ENCODE data around the gene SF1. TPM values are rescaled to one million over a fixed set of nuclear protein-coding genes. Genes with fewer than 3 reads are reported as not detected.

Gene SF1
- polyA plus RNA-seq, 6 donors from 2014 or later = 68.6 to 242 (median 132) TPM

DNA sequence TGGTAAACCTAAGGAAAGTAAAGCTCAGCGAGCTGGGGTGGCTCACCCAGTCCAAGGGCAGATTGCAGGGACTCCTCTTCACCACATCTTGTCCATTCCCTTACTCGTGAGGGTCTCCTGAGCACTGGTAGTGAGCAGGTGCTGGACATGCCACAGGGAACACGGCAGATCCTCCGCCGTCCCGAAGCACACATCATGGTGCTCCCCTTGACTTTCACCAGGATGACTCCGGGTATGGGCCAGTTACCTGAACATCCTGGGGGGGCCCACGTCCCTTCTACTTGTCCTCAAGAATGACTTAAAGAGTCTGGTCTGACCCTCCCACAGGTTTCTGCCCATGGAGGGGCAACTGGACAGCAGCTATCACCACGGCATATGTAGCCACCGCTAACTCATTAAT is 8.0 kb upstream of the SF1 start:
- H3K27ac Mint-ChIP-seq = peak overlapping the region in 1 of 6 donors; percentile 81
- ATAC-seq (ENCODE audit: low read depth in 2 of 2) = no peak
- H3K4me3 Mint-ChIP-seq = no peak overlapping the region
- H3K4me1 Mint-ChIP-seq = peaks cover 13 to 32% (median 25%) of the 10 kb centered on the region in 3 donors
- DNase-seq = no peak
- H3K27me3 Mint-ChIP-seq = no peaks in the 10 kb centered on the region
- H3K36me3 Mint-ChIP-seq = no peaks in the 10 kb centered on the region
- H3K9me3 Mint-ChIP-seq = no peaks in the 10 kb centered on the region

DNA sequence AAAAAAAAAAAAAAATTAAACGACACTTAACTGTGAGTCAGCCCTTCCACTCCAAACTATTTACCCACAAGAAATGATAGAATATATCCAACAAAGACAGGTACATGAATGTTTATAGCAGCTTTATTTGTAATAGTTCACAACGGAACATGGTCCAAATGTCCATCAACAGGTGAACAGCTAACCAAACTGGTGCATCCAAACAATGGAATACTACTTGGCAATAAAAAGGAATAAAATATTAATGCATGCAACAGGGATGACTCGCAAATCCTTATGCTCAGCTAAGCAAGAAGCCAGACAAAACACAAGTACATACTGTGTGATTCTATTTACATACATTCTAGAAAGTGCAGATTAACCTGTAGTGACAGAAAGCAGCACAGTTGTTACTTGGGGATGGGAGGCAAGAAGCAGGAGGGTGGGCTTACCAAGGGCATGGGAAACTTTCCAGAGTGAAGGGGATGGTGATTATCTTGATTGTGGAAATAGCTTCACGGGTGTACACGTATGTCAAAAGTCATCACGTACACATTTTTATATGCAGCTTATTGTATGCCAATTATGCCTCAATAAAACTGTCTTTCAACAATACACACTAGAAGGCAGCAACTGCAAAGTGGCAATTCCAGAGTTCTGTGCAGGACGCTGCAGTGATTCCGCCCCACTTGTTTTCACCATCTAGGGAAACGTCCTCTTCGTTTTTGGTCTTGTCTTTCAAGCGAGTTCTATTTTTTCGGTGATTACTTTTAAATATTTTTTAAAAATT is 6.7 kb upstream of the SF1 start:
- ATAC-seq (ENCODE audit: low read depth in 2 of 2) (no peak), DNase-seq (no peak)
- H3K4me1 Mint-ChIP-seq = peaks cover 22 to 38% (median 26%) of the 10 kb centered on the region in 3 donors
- H3K4me3 Mint-ChIP-seq = no peak overlapping the region
- H3K9me3 Mint-ChIP-seq = no peaks in the 10 kb centered on the region
- peak overlapping the region in 3 of 6 donors; percentile 42 to 60 (median 50) for H3K27ac Mint-ChIP-seq
- H3K27me3 Mint-ChIP-seq = no peaks in the 10 kb centered on the region
- no peaks in the 10 kb centered on the region for H3K36me3 Mint-ChIP-seq

DNA sequence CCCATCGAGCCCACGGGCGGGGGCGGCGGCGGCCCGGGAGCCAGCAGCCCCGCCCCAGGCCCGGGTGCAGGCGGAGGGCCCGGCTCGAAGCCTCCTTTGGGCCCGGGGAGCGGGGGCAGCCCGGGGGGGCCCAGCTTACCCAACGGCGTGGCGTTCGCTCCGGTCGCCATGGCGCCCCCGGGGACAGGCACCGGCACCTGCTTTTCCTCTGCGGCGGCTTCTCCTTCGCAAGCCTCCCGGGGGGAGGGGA is 194 bp downstream of the SF1 start:
- no peak for DNase-seq
- Mint-ChIP-seq H3K36me3 (peaks cover 13 to 27% of the 10 kb centered on the region in 2 donors), H3K4me1 (peaks cover 55 to 83% (median 57%) of the 10 kb centered on the region in 3 donors), H3K27me3 (no peaks in the 10 kb centered on the region), H3K4me3 (peak overlapping the region; percentile 86 to 96 (median 92)), H3K9me3 (no peaks in the 10 kb centered on the region), H3K27ac (peak overlapping the region in 2 of 6 donors; percentile 99 to 100)
- peak; percentile 0 to 1 for ATAC-seq (ENCODE audit: low read depth in 2 of 2)

DNA sequence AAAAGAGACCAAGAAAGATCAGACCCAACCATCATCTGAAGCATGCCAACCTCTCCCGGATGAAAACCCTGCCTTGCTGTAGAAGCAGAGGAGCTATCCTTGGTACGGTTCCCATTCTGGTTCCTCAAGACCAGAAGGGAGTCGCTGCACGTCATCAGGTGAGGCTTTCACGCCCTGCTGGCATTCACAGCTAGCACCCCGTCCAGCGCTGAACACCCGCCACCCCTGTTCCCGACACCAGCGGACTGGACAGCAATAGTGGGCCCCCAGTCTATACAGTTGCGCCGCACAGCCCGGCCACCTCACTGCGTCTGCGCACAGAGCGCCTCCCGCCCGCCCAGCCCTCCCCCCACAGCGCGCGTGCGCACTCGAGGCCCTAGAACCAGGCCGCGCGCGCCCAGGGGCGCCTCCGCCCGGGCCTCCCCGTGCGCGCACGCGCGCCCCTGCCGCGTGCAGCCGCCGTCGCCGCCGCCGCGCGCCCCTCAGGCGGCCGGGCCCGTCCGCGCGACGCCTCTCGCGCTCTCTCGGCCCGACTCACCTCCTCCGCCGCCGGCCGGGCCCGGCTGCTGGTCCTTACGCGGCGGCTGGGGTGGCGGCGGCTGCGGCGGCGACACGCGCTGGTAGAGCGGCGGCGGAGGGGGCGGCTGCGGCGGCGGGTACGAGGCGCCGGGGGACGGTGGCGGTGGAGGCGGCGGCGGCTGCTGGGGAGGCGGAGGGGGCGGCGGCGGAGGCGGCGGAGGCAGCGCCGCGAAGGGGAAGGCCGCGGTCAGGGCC is 706 bp downstream of the SF1 start:
- peaks cover 54 to 83% (median 57%) of the 10 kb centered on the region in 3 donors for H3K4me1 Mint-ChIP-seq
- ATAC-seq (ENCODE audit: low read depth in 2 of 2) (peak; percentile 2 to 4), DNase-seq (peak; percentile 78)
- H3K4me3 Mint-ChIP-seq = peak overlapping the region; percentile 88 to 96 (median 94)
- peaks cover 13 to 27% of the 10 kb centered on the region in 2 donors for H3K36me3 Mint-ChIP-seq
- H3K27ac Mint-ChIP-seq = peak overlapping the region; percentile 69 to 100 (median 96)
- no peaks in the 10 kb centered on the region for H3K27me3 Mint-ChIP-seq
- H3K9me3 Mint-ChIP-seq = no peaks in the 10 kb centered on the region

DNA sequence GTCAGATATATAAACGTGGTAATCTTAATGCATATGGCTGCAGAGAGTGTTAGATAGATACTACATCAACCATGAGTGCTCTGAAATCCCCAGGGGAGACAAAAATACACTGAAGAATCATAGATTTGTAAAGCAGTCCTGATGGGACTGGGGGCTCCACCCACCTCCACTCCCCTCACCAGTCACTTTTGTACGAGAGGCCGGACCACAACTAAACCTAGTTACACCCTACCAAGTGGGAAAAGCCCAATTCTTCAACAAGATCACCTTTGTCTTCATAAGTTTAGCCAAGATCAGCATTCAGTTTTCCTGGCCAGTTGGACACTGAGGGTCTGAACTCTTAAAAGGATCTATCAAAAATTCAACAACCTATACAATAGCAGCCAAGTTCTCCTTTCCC is 1.5 kb downstream of the SF1 start:
- Mint-ChIP-seq H3K27ac (peak overlapping the region; percentile 90 to 97 (median 95)), H3K4me3 (peak overlapping the region; percentile 88 to 96 (median 94)), H3K27me3 (no peaks in the 10 kb centered on the region), H3K36me3 (peaks cover 20 to 27% of the 10 kb centered on the region in 2 donors), H3K4me1 (peaks cover 54 to 83% (median 57%) of the 10 kb centered on the region in 3 donors), H3K9me3 (no peaks in the 10 kb centered on the region)
- ATAC-seq (ENCODE audit: low read depth in 2 of 2) (no peak), DNase-seq (no peak)

DNA sequence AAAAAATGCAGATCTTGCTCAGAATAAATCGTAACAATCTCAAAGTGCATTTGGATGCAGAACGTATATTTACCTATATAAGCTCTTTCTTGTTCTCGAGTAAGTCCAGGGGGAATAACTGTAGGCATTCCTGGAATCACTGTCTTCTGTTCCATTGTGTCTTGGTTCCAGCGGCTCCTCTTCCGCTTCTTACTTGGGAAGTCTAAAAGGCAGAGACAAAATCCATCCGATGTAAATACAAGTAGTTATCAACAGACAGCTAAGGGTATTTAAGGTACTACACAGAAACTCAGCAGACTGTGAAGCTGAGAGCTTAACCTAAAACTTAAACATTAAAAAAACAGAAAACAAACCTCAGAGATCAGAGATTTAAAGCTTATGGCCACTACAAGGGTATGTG is 1.9 kb downstream of the SF1 start:
- ATAC-seq (ENCODE audit: low read depth in 2 of 2) = no peak
- DNase-seq = no peak
- Mint-ChIP-seq H3K9me3 (no peaks in the 10 kb centered on the region), H3K36me3 (peaks cover 20 to 27% of the 10 kb centered on the region in 2 donors), H3K4me3 (peak overlapping the region; percentile 88 to 96 (median 94)), H3K4me1 (peaks cover 58 to 84% (median 61%) of the 10 kb centered on the region in 3 donors), H3K27me3 (no peaks in the 10 kb centered on the region), H3K27ac (peak overlapping the region; percentile 54 to 97 (median 95))

DNA sequence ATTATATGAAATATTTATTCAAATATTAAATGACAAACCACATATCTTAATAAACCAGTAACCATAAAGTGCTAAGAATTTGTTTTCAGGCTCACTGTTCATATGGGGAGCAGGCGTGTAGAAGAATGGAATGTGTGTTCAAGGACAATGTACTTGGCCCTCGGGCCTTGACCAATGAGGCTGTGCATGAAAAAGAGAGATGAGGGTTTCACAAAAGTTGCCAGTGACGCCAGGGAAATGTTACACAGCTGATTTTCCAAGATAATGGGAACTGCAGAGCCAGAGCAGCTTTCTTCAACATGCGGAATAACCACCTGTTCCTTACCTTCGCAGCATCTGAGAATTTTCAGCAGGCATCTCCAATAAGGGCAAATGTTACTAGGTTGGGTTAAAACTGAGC is 4.2 kb downstream of the SF1 start:
- H3K4me1 Mint-ChIP-seq = peaks cover 66 to 83% (median 73%) of the 10 kb centered on the region in 3 donors
- DNase-seq = no peak
- peak overlapping the region in 6 of 8 donors; percentile 9 to 94 (median 46) for H3K4me3 Mint-ChIP-seq

DNA sequence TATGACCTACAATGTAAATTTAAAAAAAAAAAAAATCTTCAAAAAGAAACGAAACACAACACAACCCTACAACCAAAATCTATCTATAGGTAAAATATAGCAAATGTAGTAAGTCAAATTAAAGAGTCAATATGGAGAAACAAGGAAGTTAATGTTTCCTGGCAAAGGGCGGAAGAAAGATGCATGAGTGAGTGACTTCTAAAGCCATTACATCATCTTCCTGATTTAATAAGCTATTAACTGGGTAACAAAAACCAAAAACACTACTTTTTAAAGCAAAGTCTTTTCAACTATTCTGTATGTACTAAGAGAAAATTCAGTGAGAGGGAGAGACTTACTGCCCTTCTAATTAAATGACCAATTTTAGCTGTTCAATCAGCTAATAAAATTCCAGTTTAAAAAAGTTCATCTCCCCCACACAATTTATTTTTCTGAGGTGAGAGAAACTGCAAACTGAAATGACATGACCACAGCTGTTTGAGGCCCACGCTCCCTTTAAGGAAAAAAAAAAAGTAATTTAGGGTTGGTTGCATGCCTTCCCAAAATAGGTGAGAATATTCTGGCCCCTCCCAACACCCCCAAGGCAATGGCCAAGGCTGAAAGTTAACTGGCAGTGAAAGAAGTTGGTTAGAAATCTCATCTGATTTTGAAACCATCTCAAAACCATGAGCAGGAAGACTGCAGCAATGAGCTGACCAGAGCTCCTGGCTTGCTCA is 5.9 kb downstream of the SF1 start:
- Mint-ChIP-seq H3K27ac (peak overlapping the region; percentile 84 to 99 (median 91)), H3K36me3 (peaks cover 33 to 54% of the 10 kb centered on the region in 2 donors), H3K9me3 (no peaks in the 10 kb centered on the region), H3K4me3 (peak overlapping the region; percentile 71 to 92 (median 78)), H3K27me3 (no peaks in the 10 kb centered on the region), H3K4me1 (peaks cover 76 to 96% (median 82%) of the 10 kb centered on the region in 3 donors)
- peak; percentile 64 to 67 for ATAC-seq (ENCODE audit: low read depth in 2 of 2)
- DNase-seq = peak; percentile 53

More for the DNA sequence above, 4.2 kb downstream of the SF1 start:
- ATAC-seq (ENCODE audit: low read depth in 2 of 2) = no peak
- Mint-ChIP-seq H3K27me3 (no peaks in the 10 kb centered on the region), H3K9me3 (no peaks in the 10 kb centered on the region), H3K36me3 (peaks cover 32 to 44% of the 10 kb centered on the region in 2 donors), H3K27ac (peak overlapping the region in 3 of 6 donors; percentile 49 to 80 (median 62))

DNA sequence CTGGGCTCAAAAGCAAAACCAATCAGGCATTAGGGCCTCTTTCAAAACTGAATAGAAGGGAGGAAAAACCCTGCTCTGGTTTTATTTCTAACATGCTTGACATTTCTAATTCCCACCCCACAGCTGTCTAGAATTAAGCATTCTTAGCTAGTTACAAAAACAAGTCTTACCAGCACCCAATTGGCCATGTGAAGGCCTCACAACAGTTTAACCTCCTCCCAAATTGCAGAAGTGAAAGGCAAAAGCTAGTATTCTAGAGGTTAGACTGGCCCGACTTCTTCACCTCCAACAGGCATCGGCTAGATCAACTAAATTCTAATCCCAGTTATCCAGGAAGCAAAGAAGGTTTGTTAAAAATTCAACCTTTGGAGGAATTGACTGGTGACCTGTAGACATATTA is 6.5 kb downstream of the SF1 start:
- ATAC-seq (ENCODE audit: low read depth in 2 of 2) (peak; percentile 88 to 89), DNase-seq (peak; percentile 65)
- Mint-ChIP-seq H3K36me3 (peaks cover 27 to 48% of the 10 kb centered on the region in 2 donors), H3K27me3 (no peaks in the 10 kb centered on the region), H3K27ac (peak overlapping the region; percentile 84 to 99 (median 91)), H3K4me1 (peaks cover 70 to 96% (median 79%) of the 10 kb centered on the region in 3 donors), H3K4me3 (peak overlapping the region; percentile 71 to 92 (median 78)), H3K9me3 (no peaks in the 10 kb centered on the region)

DNA sequence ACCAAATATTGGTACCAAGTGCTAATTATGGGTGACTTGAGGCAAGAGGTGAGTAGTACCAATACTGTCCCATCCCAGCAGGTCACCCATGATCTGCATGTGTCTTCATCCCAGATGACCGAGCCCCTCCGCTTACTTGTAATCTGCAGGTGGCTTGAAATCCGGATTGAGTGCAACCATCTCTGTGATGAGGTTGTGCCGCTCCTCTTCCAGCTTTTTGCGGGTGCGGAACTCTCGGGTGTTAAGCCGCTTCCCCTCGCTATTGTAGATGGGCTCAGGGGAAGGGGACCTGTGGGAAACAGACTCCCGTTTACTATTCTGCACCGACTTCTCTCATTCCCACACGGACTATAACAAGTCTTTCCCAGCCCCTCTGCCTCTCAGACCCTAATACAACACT is 8.2 kb downstream of the SF1 start:
- ATAC-seq (ENCODE audit: low read depth in 2 of 2) (no peak), DNase-seq (no peak)
- Mint-ChIP-seq H3K27me3 (no peaks in the 10 kb centered on the region), H3K36me3 (peaks cover 20 to 35% of the 10 kb centered on the region in 2 donors), H3K9me3 (no peaks in the 10 kb centered on the region), H3K27ac (peak overlapping the region in 1 of 6 donors; percentile 93), H3K4me1 (peaks cover 65 to 89% (median 77%) of the 10 kb centered on the region in 3 donors), H3K4me3 (peak overlapping the region in 6 of 8 donors; percentile 43 to 81 (median 72))

DNA sequence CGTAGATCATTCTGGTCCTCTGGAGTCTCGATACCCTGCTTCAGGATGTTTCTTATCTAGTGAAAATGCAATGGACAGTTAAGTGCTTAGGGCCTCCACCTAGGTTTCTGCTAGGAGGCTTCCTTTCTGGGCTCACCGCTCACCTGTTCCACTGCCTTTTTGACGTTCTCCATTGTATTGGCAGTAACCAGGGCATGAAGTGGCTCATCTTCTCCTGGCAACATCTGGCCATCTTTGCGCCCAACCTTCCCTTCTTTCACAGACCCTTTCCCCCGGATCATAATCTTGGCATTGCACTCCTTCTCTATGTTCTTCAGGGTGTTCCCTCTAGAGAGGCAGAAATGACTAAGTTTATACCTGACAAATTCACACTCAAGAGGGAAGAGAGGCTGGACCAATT is 9.1 kb downstream of the SF1 start:
- H3K4me3 Mint-ChIP-seq = peak overlapping the region in 6 of 8 donors; percentile 24 to 59 (median 36)

DNA sequence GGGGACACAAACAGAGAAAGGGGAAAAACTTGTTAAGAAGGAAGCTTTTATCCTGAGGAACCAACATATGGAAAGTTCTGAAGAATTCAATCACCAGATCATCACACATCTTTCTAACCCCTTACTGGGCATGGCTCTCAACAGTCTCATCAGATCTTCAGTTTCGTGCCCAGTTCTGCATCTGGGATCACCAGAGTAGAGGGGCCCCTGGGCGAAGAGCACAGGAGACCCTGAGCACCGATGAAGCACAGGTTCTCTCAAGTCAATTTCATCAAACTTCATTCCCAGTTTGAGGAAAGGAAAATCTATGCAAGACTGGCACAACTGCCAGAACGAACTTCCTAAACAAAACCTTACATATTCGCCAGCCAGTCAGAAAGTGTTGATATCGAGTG is 10.0 kb downstream of the SF1 start:
- Mint-ChIP-seq H3K36me3 (peaks cover 29 to 44% of the 10 kb centered on the region in 2 donors), H3K4me1 (peaks cover 70 to 91% (median 82%) of the 10 kb centered on the region in 3 donors), H3K27me3 (no peaks in the 10 kb centered on the region), H3K9me3 (no peaks in the 10 kb centered on the region), H3K27ac (peak overlapping the region in 4 of 6 donors; percentile 20 to 90 (median 59)), H3K4me3 (peak overlapping the region in 6 of 8 donors; percentile 47 to 87 (median 62))
- ATAC-seq (ENCODE audit: low read depth in 2 of 2) (no peak), DNase-seq (no peak)

More for the DNA sequence above, 9.1 kb downstream of the SF1 start:
- DNase-seq (no peak), ATAC-seq (ENCODE audit: low read depth in 2 of 2) (no peak)
- H3K27me3 Mint-ChIP-seq = no peaks in the 10 kb centered on the region
- H3K4me1 Mint-ChIP-seq = peaks cover 71 to 89% (median 78%) of the 10 kb centered on the region in 3 donors
- H3K36me3 Mint-ChIP-seq = peaks cover 29 to 41% of the 10 kb centered on the region in 2 donors
- H3K27ac Mint-ChIP-seq = peak overlapping the region; percentile 51 to 95 (median 86)
- no peaks in the 10 kb centered on the region for H3K9me3 Mint-ChIP-seq
